Endothelial cell of umbilical vein (primary cell): ENCODE measurements around the gene PDE4B. TPM values are rescaled to one million over a fixed set of nuclear protein-coding genes. Genes with fewer than 3 reads are reported as not detected.

Experiments used
- BruUV-seq: library from RNA; stranded (reverse); fragments of 400-500 nt; replicated peaks from 2 replicates; lab custom pipeline; 2021; lab: Mats Ljungman, UMichigan
- CTCF ChIA-PET: fragments of 300-600, 350-600 bp; sonication (Branson Sonifier 250); formaldehyde crosslinking; loops from one replicate; lab custom pipeline; 2021; ENCODE audit warnings: antibody characterized with exemption, inconsistent platforms; lab: Charles Lee
- POLR2A ChIA-PET: fragments of 300-600, 350-600 bp; sonication (Branson Sonifier 250); formaldehyde crosslinking; loops from one replicate; lab custom pipeline; 2021; ENCODE audit warnings: antibody characterized with exemption, inconsistent platforms; lab: Charles Lee
- DNase-seq: peaks from one replicate; pipeline ENCODE4 v3.0.0-alpha.2; 2011; ENCODE audit warnings: low read depth, low spot score
- FAIRE-seq: peaks from 2 replicates; lab custom pipeline; 2011; peaks lifted over from hg19 to GRCh38; lab: Jason Lieb, UNC
- H2AFZ ChIP-seq: 2 replicates; pipeline ENCODE4 v1.6.0; 2012; ENCODE audit warnings: low read depth, low read length, control low read depth, inconsistent platforms
- H3K27ac ChIP-seq: 2 replicates; pipeline ENCODE4 v1.5.1; 2011; ENCODE audit warnings: low read depth, mild to moderate bottlenecking, control low read depth, low read length, moderate library complexity; ENCODE audit not compliant: insufficient read depth
- H3K27me3 ChIP-seq, 2 experiments: 2 replicates each; pipeline versions ENCODE4 v1.6.0 to v1.6.1; 2011; ENCODE audit warnings: low read length in 2 of 2, mixed read lengths in 1 of 2; ENCODE audit not compliant: control insufficient read depth in 2 of 2, insufficient read depth in 2 of 2
- H3K36me3 ChIP-seq, 2 experiments: 2 replicates in 1 of 2; 3 replicates in 1 of 2; pipeline ENCODE4 v1.5.1; 2011; ENCODE audit warnings: low read length in 2 of 2, mild to moderate bottlenecking in 1 of 2, moderate library complexity in 1 of 2; ENCODE audit not compliant: control insufficient read depth in 2 of 2, insufficient read depth in 2 of 2; ENCODE audit errors: extremely low read depth in 1 of 2
- H3K4me1 ChIP-seq: 3 replicates; pipeline ENCODE4 v1.5.1; 2011; ENCODE audit warnings: mild to moderate bottlenecking, low read length; ENCODE audit not compliant: control insufficient read depth, insufficient read depth; ENCODE audit errors: extremely low read depth
- H3K4me2 ChIP-seq: 2 replicates; pipeline ENCODE4 v1.6.1; 2011; ENCODE audit warnings: low read length, control low read depth, mixed read lengths; ENCODE audit not compliant: insufficient read depth
- H3K4me3 ChIP-seq, 3 experiments: fragments of 200-600 bp in 1 of 3; sonication (generic), shearing (Covaris generic) in 1 of 3; replicated peaks in 1 of 3; 2 replicates each; pipeline ENCODE4 v1.5.1; 2011 to 2016; ENCODE audit warnings: control low read depth in 3 of 3, low read length in 3 of 3, mild to moderate bottlenecking in 2 of 3, inconsistent platforms in 1 of 3, low read depth in 1 of 3, moderate library complexity in 1 of 3; ENCODE audit not compliant: insufficient read depth in 1 of 3
- H3K79me2 ChIP-seq: 2 replicates; pipeline ENCODE4 v1.6.0; 2012; ENCODE audit warnings: low read length, inconsistent platforms; ENCODE audit not compliant: control insufficient read depth, insufficient read depth
- H3K9ac ChIP-seq: replicated peaks from 2 replicates; pipeline ENCODE3; 2011; ENCODE audit warnings: low read length, control low read depth; ENCODE audit not compliant: insufficient read depth; ENCODE audit errors: extremely low read depth
- H3K9me1 ChIP-seq: replicated peaks from 3 replicates; pipeline ENCODE4 v1.6.0; 2011; ENCODE audit warnings: mild to moderate bottlenecking, low read length; ENCODE audit not compliant: control insufficient read depth, insufficient read depth; ENCODE audit errors: extremely low read depth
- H3K9me3 ChIP-seq: replicated peaks from 2 replicates; pipeline ENCODE4 v1.5.1; 2012; ENCODE audit warnings: low read length, inconsistent platforms; ENCODE audit not compliant: control insufficient read depth, insufficient read depth
- H4K20me1 ChIP-seq: replicated peaks from 2 replicates; pipeline ENCODE3; 2011; ENCODE audit warnings: mild to moderate bottlenecking, low read length; ENCODE audit not compliant: control insufficient read depth, insufficient read depth; ENCODE audit errors: extremely low read depth
- EZH2 ChIP-seq: IDR thresholded peaks from 2 replicates; pipeline ENCODE4 v1.6.1; 2012; ENCODE audit warnings: borderline replicate concordance, low read depth, mild to moderate bottlenecking, moderate library complexity, low read length, inconsistent platforms; ENCODE audit not compliant: severe bottlenecking
- GATA2 ChIP-seq: IDR thresholded peaks from 2 replicates; pipeline ENCODE4 v1.7.0; 2011; ENCODE audit warnings: low read depth, mild to moderate bottlenecking, moderate library complexity, mixed read lengths, low read length; ENCODE audit not compliant: insufficient read length, insufficient read depth
- MYC ChIP-seq: IDR thresholded peaks from one replicate; pipeline ENCODE4 v1.6.1; 2011; ENCODE audit warnings: mild to moderate bottlenecking, low read depth, low read length
- POLR2A ChIP-seq: IDR thresholded peaks from 2 replicates; pipeline ENCODE4 v1.6.1; 2012; ENCODE audit warnings: low read depth, mild to moderate bottlenecking, control low read depth, low read length
- POLR2AphosphoS5 ChIP-seq: IDR thresholded peaks from 2 replicates; pipeline ENCODE4 v1.6.1; 2012; ENCODE audit warnings: low read depth, mild to moderate bottlenecking, control low read depth, low read length, moderate library complexity; ENCODE audit not compliant: insufficient read depth
- dilution Hi-C: fragments of 300-500 bp; cut with MboI; formaldehyde crosslinking; loops from one replicate; pipeline ENCODE4 v1.15.0; 2019; ENCODE audit warnings: low sequenced_read_pairs; ENCODE audit not compliant: extremely low pct_ligation_motif_present
- intact Hi-C: fragments of 100-400 bp; cut with micrococcal nuclease; formaldehyde crosslinking; loops from one replicate; pipeline ENCODE4 v1.10.0; 2022
- polyA plus RNA-seq, 4 experiments: library from polyadenylated mRNA; depleted of rRNA in 3 of 4; stranded (reverse) in 3 of 4; unstranded in 1 of 4; fragments of >200 nt; gene quantifications; 2 replicates each; pipeline versions ENCODE4 v1.2.1 to v1.2.3, GENCODE V29; 2011 to 2012; ENCODE audit warnings: missing spikeins in 1 of 4
- total RNA-seq: library from RNA; stranded (reverse); gene quantifications from 2 replicates; pipeline ENCODE4 v1.2.3, GENCODE V29; 2021
- TF ChIP-seq, protein P1 (sequence below): IDR thresholded peaks from 2 replicates; pipeline ENCODE4 v1.6.1; 2011; ENCODE audit not compliant: insufficient read depth, insufficient read length
- TF ChIP-seq, protein P2 (sequence below), 2 donors: IDR thresholded peaks; 1 replicate in 1 of 2; 2 replicates in 1 of 2; pipeline ENCODE4 v1.5.1; 2011; ENCODE audit warnings: low read length in 2 of 2, mild to moderate bottlenecking in 2 of 2, moderate library complexity in 2 of 2, control low read depth in 1 of 2, inconsistent platforms in 1 of 2, low read depth in 1 of 2; ENCODE audit not compliant: insufficient read depth in 1 of 2; ENCODE audit errors: extremely low read depth in 1 of 2

The PDE4B gene
- total and polyA plus RNA-seq, 2 donors (not counting 3 experiments of a cell fraction or from before 2014, with no cell fraction given): 63.5 to 69.8 TPM

DNA sequence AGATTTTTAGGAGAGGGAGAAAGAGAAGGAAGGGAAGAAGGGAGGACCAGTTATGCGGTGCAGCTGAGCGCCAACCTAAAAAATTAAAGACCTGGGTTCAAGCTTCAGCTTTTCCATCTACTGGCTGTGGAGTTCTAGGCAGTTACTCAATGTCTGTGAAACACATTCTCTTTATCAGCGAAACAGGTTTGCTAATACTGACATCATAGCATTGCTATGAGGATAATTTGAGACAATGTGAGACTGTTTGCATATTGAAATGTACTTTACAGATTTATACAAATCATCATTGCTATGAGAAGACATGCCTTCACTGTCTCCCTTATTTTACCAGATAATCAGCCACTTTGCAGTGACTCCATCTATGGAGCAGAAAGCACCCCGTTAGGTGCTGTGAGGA lies 518.4 kb downstream of the PDE4B start:
- FAIRE-seq: no peak
- BruUV-seq: no TSS peak
- TF ChIP-seq MYC (no peak), POLR2A (no peak), EZH2 (no peak), POLR2AphosphoS5 (no peak), GATA2 (no peak)
- TF ChIP-seq, protein P1, sequence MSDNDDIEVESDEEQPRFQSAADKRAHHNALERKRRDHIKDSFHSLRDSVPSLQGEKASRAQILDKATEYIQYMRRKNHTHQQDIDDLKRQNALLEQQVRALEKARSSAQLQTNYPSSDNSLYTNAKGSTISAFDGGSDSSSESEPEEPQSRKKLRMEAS: no peak
- TF ChIP-seq, protein P2, sequence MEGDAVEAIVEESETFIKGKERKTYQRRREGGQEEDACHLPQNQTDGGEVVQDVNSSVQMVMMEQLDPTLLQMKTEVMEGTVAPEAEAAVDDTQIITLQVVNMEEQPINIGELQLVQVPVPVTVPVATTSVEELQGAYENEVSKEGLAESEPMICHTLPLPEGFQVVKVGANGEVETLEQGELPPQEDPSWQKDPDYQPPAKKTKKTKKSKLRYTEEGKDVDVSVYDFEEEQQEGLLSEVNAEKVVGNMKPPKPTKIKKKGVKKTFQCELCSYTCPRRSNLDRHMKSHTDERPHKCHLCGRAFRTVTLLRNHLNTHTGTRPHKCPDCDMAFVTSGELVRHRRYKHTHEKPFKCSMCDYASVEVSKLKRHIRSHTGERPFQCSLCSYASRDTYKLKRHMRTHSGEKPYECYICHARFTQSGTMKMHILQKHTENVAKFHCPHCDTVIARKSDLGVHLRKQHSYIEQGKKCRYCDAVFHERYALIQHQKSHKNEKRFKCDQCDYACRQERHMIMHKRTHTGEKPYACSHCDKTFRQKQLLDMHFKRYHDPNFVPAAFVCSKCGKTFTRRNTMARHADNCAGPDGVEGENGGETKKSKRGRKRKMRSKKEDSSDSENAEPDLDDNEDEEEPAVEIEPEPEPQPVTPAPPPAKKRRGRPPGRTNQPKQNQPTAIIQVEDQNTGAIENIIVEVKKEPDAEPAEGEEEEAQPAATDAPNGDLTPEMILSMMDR (IDR thresholded peaks at IDR 0.05; ENCODE audit: extremely low read depth in 1 of 2, insufficient read depth in 1 of 2, low read depth in 1 of 2, low read length in 2 of 2): no peak
- Histone ChIP-seq H3K4me3 (no peak overlapping the region), H3K9ac (no peak overlapping the region), H3K36me3 (no peaks in the 10 kb centered on the region), H3K9me1 (no peaks in the 10 kb centered on the region), H3K9me3 (no peaks in the 10 kb centered on the region), H3K4me1 (peaks cover 8% of the 10 kb centered on the region), H4K20me1 (no peaks in the 10 kb centered on the region), H3K27ac (no peak overlapping the region), H2AFZ (no peak overlapping the region), H3K27me3 (no peaks in the 10 kb centered on the region), H3K4me2 (no peak overlapping the region), H3K79me2 (no peaks in the 10 kb centered on the region)
- DNase-seq: no peak
- intact Hi-C loops: no loop called here
- ChIA-PET CTCF (interaction anchor here (1.4 kb wide), 1 partner anchor 9 kb away, joined by 3 read pairs; no protein-coding TSS in a partner anchor), POLR2A (no interaction called here)
- dilution Hi-C loops: no loop called here
